ENCODE results near the gene MVK.
A peak's percentile ranks its signal among the peaks of the same experiment; 100 is the strongest.

The MVK gene

GRCh38 chr12:109573029-109573913 lies at the start of gene MVK, which contains the start of gene MMAB:
MVK (plus strand) TSS chr12:109573794; CDS start chr12:109574823, 1,029 bp downstream.
MMAB (minus strand) TSS chr12:109573504; CDS start chr12:109573480, 24 bp downstream.
- peak; percentile 99 for DNase-seq

- DNase-seq, result no peak
Measured at GRCh38 chr12:109524466-109525278, 48.9 kb upstream of the MVK start.

GRCh38 chr12:109525279-109525585 lies 48.4 kb upstream of the MVK start:
- no peak for DNase-seq

- no peak for DNase-seq
Measured at GRCh38 chr12:109527489-109528123, 46.0 kb upstream of the MVK start.

GRCh38 chr12:109529691-109530640 lies 43.6 kb upstream of the MVK start:
- DNase-seq, result no peak

- DNase-seq, result no peak
Measured at GRCh38 chr12:109531411-109531810, 42.2 kb upstream of the MVK start.

GRCh38 chr12:109532721-109533486 lies 40.7 kb upstream of the MVK start:
- DNase-seq, result peak; percentile 58

- DNase-seq, result no peak
Measured at GRCh38 chr12:109533487-109533740, 40.2 kb upstream of the MVK start.

- no peak for DNase-seq
Measured at GRCh38 chr12:109534456-109534855, 39.1 kb upstream of the MVK start.

- no peak for DNase-seq
Measured at GRCh38 chr12:109535231-109535862, 38.2 kb upstream of the MVK start.

- DNase-seq, result no peak
Measured at GRCh38 chr12:109535863-109536250, 37.7 kb upstream of the MVK start.

GRCh38 chr12:109537136-109537535 lies 36.5 kb upstream of the MVK start:
- DNase-seq, result no peak

- DNase-seq, result no peak
Measured at GRCh38 chr12:109538191-109538863, 35.3 kb upstream of the MVK start.

GRCh38 chr12:109539508-109539907 lies 34.1 kb upstream of the MVK start:
- no peak for DNase-seq

GRCh38 chr12:109540526-109541412 lies 32.8 kb upstream of the MVK start:
- DNase-seq, result no peak

- no peak for DNase-seq
Measured at GRCh38 chr12:109541413-109541726, 32.2 kb upstream of the MVK start.

GRCh38 chr12:109542014-109542413 lies 31.6 kb upstream of the MVK start:
- no peak for DNase-seq

- DNase-seq, result no peak
Measured at GRCh38 chr12:109542876-109543275, 30.7 kb upstream of the MVK start.

GRCh38 chr12:109544955-109545531 lies 28.6 kb upstream of the MVK start:
- no peak for DNase-seq

Data from NCI-H1436 (cell line).